Neuronal stem cell (in vitro differentiated cells): ENCODE measurements around the gene SGTA.

Source experiments
- DNase-seq: peaks from one replicate; pipeline ENCODE4 v3.0.0-alpha.2; 2013; ENCODE audit warnings: low spot score
- H2AFZ ChIP-seq: one replicate; pipeline ENCODE4 v1.6.1; 2013; ENCODE audit warnings: mild to moderate bottlenecking, low read length, inconsistent platforms
- H2AK5ac ChIP-seq: 2 replicates; pipeline ENCODE4 v1.6.1; 2013; ENCODE audit warnings: low read depth, mild to moderate bottlenecking, inconsistent platforms, low read length, moderate library complexity, mixed read lengths
- H2BK120ac ChIP-seq: 2 replicates; pipeline ENCODE4 v1.6.1; 2013; ENCODE audit warnings: low read depth, mild to moderate bottlenecking, inconsistent platforms, low read length, moderate library complexity, mixed read lengths
- H2BK12ac ChIP-seq: one replicate; pipeline ENCODE4 v1.6.1; 2013; ENCODE audit warnings: low read length, inconsistent platforms
- H2BK15ac ChIP-seq: 2 replicates; pipeline ENCODE4 v1.6.1; 2013; ENCODE audit warnings: mild to moderate bottlenecking, low read length, inconsistent platforms, mixed read lengths
- H2BK5ac ChIP-seq: one replicate; pipeline ENCODE4 v1.6.1; 2013; ENCODE audit warnings: inconsistent platforms, mild to moderate bottlenecking, low read length, moderate library complexity
- H3K14ac ChIP-seq: one replicate; pipeline ENCODE4 v1.6.1; 2013; ENCODE audit warnings: low read length, inconsistent platforms
- H3K18ac ChIP-seq: 2 replicates; pipeline ENCODE4 v1.6.1; 2013; ENCODE audit warnings: low read length, inconsistent platforms
- H3K23ac ChIP-seq: 2 replicates; pipeline ENCODE4 v1.6.1; 2013; ENCODE audit warnings: low read depth, mild to moderate bottlenecking, mixed read lengths, low read length, inconsistent platforms; ENCODE audit not compliant: poor library complexity
- H3K27ac ChIP-seq: replicated peaks from 3 replicates; pipeline ENCODE4 v1.5.1; 2013; ENCODE audit warnings: low read length, inconsistent platforms
- H3K27me3 ChIP-seq, 3 experiments: 2 replicates each; pipeline ENCODE4 v1.6.1; 2013; ENCODE audit warnings: low read length in 3 of 3, mild to moderate bottlenecking in 2 of 3, inconsistent platforms in 1 of 3, low read depth in 1 of 3, mixed read lengths in 1 of 3, moderate library complexity in 1 of 3; ENCODE audit not compliant: control insufficient read depth in 3 of 3, insufficient read depth in 3 of 3
- H3K36me3 ChIP-seq, 2 donors: replicated peaks in 1 of 2; 2 replicates each; pipeline ENCODE4 v1.6.1; 2013; ENCODE audit warnings: low read length in 2 of 2; ENCODE audit not compliant: control insufficient read depth in 2 of 2, insufficient read depth in 2 of 2
- H3K4ac ChIP-seq: 2 replicates; pipeline ENCODE4 v1.6.1; 2013; ENCODE audit warnings: inconsistent platforms, mild to moderate bottlenecking, low read length, moderate library complexity
- H3K4me1 ChIP-seq, 2 donors: 1 replicate in 1 of 2; 2 replicates in 1 of 2; pipeline ENCODE4 v1.6.1; 2013; ENCODE audit warnings: low read length in 2 of 2, low read depth in 1 of 2; ENCODE audit not compliant: control insufficient read depth in 2 of 2, insufficient read depth in 1 of 2
- H3K4me2 ChIP-seq: one replicate; pipeline ENCODE4 v1.6.1; 2013; ENCODE audit warnings: mild to moderate bottlenecking, low read length, inconsistent platforms; ENCODE audit not compliant: insufficient read depth, poor library complexity, severe bottlenecking
- H3K4me3 ChIP-seq, 2 donors: 2 replicates each; pipeline ENCODE4 v1.5.1; 2013; ENCODE audit warnings: low read length in 2 of 2, mild to moderate bottlenecking in 2 of 2, inconsistent platforms in 1 of 2, moderate library complexity in 1 of 2
- H3K79me1 ChIP-seq: one replicate; pipeline ENCODE4 v1.6.1; 2013; ENCODE audit warnings: low read depth, mild to moderate bottlenecking, inconsistent platforms, low read length, moderate library complexity
- H3K9ac ChIP-seq: one replicate; pipeline ENCODE4 v1.6.1; 2013; ENCODE audit warnings: mild to moderate bottlenecking, low read depth, low read length, inconsistent platforms; ENCODE audit not compliant: poor library complexity
- H3K9me3 ChIP-seq, 2 donors: replicated peaks in 1 of 2; 2 replicates each; pipeline versions ENCODE3 to v1.6.1; 2013; ENCODE audit warnings: low read length in 2 of 2, mild to moderate bottlenecking in 2 of 2, inconsistent platforms in 1 of 2, low read depth in 1 of 2, mixed read lengths in 1 of 2, moderate library complexity in 1 of 2; ENCODE audit not compliant: control insufficient read depth in 2 of 2, insufficient read depth in 1 of 2
- H4K8ac ChIP-seq: one replicate; pipeline ENCODE4 v1.6.1; 2013; ENCODE audit warnings: low read depth, mild to moderate bottlenecking, inconsistent platforms, low read length, moderate library complexity
- H4K91ac ChIP-seq: one replicate; pipeline ENCODE4 v1.6.1; 2013; ENCODE audit warnings: low read length, low read depth, mild to moderate bottlenecking, inconsistent platforms; ENCODE audit not compliant: poor library complexity
- WGBS, 2 donors: extraction: QIAGEN DNeasy Blood & Tissue Kit; methylation state at CpG; one replicate each; pipeline ENCODE4 v1.1.7; 2013; ENCODE audit warnings: missing lambda C conversion rate in 2 of 2, mixed read lengths in 1 of 2; ENCODE audit not compliant: insufficient read length in 2 of 2, insufficient replicate concordance in 1 of 2; ENCODE audit errors: extremely low coverage in 2 of 2; 5-methylcytosine and 5-hydroxymethylcytosine counted together

SGTA gene

DNA sequence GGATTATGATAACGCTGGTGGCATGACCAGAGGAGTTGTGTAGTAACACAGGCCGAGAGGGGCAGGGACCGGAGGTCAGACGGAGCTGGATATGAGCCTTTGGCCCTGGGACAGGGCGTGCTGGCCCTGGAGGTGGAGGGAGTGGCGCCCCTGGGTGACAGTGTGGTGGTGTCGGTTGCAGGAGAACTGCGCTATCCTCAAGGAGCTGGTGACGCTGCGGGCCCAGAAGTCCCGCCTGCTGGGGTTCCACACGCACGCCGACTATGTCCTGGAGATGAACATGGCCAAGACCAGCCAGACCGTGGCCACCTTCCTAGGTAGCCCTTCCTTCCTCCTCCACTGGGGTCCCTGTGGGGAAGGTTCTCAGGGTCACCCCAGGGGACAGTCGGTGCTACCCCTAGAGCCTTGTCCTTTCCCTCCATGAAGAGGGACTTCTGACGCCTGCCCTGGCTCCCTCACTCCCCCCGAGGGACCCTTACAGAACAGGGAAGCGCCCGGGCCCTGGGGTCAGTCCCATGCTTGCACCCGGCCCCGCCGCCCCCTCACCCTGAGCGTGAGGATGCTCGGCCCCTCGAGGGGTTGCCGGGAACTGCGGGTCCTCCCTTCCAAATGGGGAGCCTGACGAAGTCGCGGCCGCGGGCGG is 23.8 kb upstream of the SGTA start:
- Histone ChIP-seq H2BK15ac (no peak overlapping the region), H3K23ac (peak overlapping the region; percentile 10), H3K4me2 (no peak overlapping the region), H3K9ac (no peak overlapping the region), H2BK120ac (no peak overlapping the region), H4K8ac (no peak overlapping the region), H3K79me1 (peaks cover 14% of the 10 kb centered on the region), H3K9me3 (no peaks in the 10 kb centered on the region), H2AFZ (no peak overlapping the region), H2BK5ac (no peak overlapping the region), H3K36me3 (peaks cover 70 to 95% of the 10 kb centered on the region in 2 donors), H2AK5ac (no peak overlapping the region), H3K14ac (no peak overlapping the region), H3K4me1 (no peaks in the 10 kb centered on the region), H2BK12ac (no peak overlapping the region), H3K27me3 (no peaks in the 10 kb centered on the region), H3K27ac (no peak overlapping the region), H3K4me3 (no peak overlapping the region), H3K18ac (no peak overlapping the region), H3K4ac (no peak overlapping the region), H4K91ac (no peak overlapping the region)
- DNase-seq = no peak
- no CpG with 5 or more reads among the region's 34 CpGs for WGBS, 2 donors

DNA sequence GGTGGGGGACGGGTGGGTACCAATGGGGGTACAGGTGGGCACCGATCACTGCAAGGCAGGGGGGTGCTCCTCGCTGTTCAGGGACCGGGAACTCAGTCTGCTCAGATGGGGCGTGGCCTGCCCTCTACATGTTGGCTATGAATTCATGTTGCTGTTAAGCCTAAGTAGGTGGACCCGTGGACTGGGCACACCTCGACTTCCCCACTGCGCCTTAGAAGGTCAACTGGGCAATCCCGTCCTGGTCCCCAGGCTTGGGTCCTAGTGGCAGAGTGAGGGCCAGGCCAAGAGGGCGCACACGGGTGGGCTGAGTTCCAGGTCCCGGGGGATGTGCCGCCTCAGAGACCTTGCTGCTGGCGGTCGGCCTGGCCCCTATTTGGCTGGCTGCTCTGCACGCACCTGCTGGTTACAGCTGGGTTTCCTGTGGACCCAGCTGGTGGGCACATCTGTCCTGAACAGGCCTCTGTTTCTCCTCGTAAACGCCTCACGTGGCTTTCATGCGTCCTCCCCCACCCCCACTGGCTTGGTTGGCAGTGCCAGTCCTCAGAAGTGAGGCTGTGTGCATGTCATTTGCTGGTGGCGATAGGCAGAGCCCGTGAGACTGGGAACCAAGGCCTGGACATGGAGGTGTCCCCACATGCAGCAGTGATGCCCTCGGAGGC is 23.0 kb upstream of the SGTA start:
- Histone ChIP-seq H2BK15ac (no peak overlapping the region), H3K23ac (no peak overlapping the region), H2BK12ac (no peak overlapping the region), H3K18ac (no peak overlapping the region), H3K27me3 (no peaks in the 10 kb centered on the region), H3K4me1 (no peaks in the 10 kb centered on the region), H4K8ac (no peak overlapping the region), H3K36me3 (peaks cover 71 to 95% of the 10 kb centered on the region in 2 donors), H3K9me3 (no peaks in the 10 kb centered on the region), H4K91ac (no peak overlapping the region), H2BK120ac (no peak overlapping the region), H2AK5ac (no peak overlapping the region), H3K4me3 (no peak overlapping the region), H3K4ac (no peak overlapping the region), H3K79me1 (peaks cover 20% of the 10 kb centered on the region), H3K14ac (no peak overlapping the region), H3K27ac (no peak overlapping the region), H3K9ac (no peak overlapping the region), H2AFZ (no peak overlapping the region), H2BK5ac (no peak overlapping the region), H3K4me2 (no peak overlapping the region)
- DNase-seq = no peak
- no CpG with 5 or more reads among the region's 23 CpGs for WGBS, 2 donors

DNA sequence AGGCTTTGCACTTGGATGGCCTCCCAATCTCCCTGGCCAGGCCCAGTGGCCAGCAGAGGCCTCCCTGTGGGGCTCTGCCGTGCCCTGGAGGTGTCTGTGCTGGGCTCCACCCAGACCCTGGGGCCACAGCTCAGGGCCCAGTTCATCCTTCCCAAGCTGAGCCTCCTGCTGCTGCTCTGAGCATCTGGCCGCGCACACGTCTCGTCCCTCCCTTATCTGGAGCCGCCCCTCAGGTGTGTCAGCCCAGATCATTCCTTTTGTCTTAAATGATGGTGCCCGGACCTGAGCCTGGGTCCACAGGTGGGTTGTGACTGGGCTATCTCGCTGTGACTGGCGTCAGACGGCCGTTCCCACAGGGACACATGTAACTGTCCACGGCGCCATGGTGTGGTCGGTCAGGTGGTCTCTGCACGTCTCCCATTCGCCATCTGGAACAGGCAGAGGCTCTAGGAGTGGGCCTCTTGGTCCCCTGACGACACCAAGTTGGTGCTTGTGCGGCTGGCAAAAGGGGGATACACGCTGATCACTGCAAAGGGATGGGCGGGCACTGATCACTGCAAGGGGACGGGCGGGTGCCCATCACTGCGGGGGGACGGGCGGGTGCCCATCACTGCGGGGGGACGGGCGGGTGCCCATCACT is 22.3 kb upstream of the SGTA start:
- Histone ChIP-seq H3K4me2 (no peak overlapping the region), H3K4ac (no peak overlapping the region), H3K4me1 (no peaks in the 10 kb centered on the region), H2BK120ac (no peak overlapping the region), H3K9ac (peak overlapping the region; percentile 0), H3K36me3 (peaks cover 71 to 95% of the 10 kb centered on the region in 2 donors), H2BK15ac (no peak overlapping the region), H3K14ac (no peak overlapping the region), H3K9me3 (no peaks in the 10 kb centered on the region), H2AFZ (no peak overlapping the region), H3K79me1 (peaks cover 22% of the 10 kb centered on the region), H3K18ac (no peak overlapping the region), H2BK12ac (no peak overlapping the region), H3K23ac (no peak overlapping the region), H3K27me3 (no peaks in the 10 kb centered on the region), H4K8ac (no peak overlapping the region), H2AK5ac (no peak overlapping the region), H4K91ac (no peak overlapping the region), H3K27ac (no peak overlapping the region), H3K4me3 (no peak overlapping the region), H2BK5ac (no peak overlapping the region)
- no peak for DNase-seq
- WGBS, 2 donors = no CpG with 5 or more reads among the region's 28 CpGs
